Adipocyte (in vitro differentiated cells): Measurements from ENCODE around the gene IP6K2.
A peak's percentile ranks its signal among the peaks of the same experiment; 100 is the strongest.

Experiments
- DNase-seq: peaks from one replicate; pipeline ENCODE4 v3.0.0-alpha.2; 2015; ENCODE audit warnings: low read depth
- H3K27me3 ChIP-seq: replicated peaks from 2 replicates; pipeline ENCODE4 v1.7.0; 2013; ENCODE audit warnings: mild to moderate bottlenecking, low read length, moderate library complexity; ENCODE audit not compliant: control insufficient read depth, insufficient read depth
- H3K36me3 ChIP-seq: 2 replicates; pipeline ENCODE4 v1.7.0; 2013; ENCODE audit warnings: low read length, mild to moderate bottlenecking, moderate library complexity; ENCODE audit not compliant: control insufficient read depth, insufficient read depth, severe bottlenecking
- H3K4me1 ChIP-seq: 2 replicates; pipeline ENCODE4 v1.7.0; 2013; ENCODE audit warnings: mild to moderate bottlenecking, low read length, moderate library complexity; ENCODE audit not compliant: control insufficient read depth, insufficient read depth
- H3K4me3 ChIP-seq: 2 replicates; pipeline ENCODE4 v1.7.0; 2013; ENCODE audit warnings: mild to moderate bottlenecking, low read length, moderate library complexity
- H3K9ac ChIP-seq: 2 replicates; pipeline ENCODE4 v1.7.0; 2013; ENCODE audit warnings: mild to moderate bottlenecking, low read length, moderate library complexity
- H3K9me3 ChIP-seq: 2 replicates; pipeline ENCODE4 v1.7.0; 2013; ENCODE audit warnings: mild to moderate bottlenecking, low read length, moderate library complexity; ENCODE audit not compliant: control insufficient read depth

Gene IP6K2

DNA sequence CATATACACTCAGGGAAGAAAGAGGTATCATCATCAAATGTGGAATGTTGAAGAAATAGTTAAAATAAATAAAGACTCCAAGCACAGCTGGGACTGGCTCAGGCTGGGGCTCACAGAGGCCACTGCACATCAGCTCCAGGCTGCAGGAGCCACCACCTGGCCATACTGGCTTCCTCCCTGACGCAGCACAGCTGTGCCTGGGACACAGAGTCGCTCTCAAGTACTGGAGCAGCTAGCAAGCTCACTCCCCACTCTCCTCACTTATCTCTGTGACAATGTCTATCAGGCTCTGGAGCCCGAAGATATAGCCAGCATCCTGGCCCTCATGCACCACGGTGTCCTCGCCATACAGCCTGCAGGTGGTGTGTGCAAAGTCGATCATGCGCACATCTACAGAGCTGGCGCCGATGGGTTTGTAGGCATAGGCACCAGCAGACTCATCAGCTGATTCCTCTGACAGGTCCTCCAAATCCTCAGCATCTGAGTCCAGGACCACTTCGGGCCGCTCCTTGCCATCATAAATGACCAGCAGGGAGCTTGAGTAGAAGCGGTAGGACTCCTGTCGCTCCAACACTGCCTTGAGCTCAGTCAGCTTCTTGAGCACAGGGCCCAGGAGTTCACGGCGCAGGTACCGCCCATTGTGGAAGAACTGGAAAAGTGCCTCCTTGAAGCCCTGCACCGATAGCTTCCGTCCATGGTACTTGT, 28.8 kb downstream of the IP6K2 start:
- Histone ChIP-seq H3K9ac (no peak overlapping the region), H3K9me3 (no peaks in the 10 kb centered on the region), H3K36me3 (peaks cover 59% of the 10 kb centered on the region), H3K4me1 (peaks cover 28% of the 10 kb centered on the region), H3K27me3 (no peaks in the 10 kb centered on the region), H3K4me3 (no peak overlapping the region)
- no peak for DNase-seq

DNA sequence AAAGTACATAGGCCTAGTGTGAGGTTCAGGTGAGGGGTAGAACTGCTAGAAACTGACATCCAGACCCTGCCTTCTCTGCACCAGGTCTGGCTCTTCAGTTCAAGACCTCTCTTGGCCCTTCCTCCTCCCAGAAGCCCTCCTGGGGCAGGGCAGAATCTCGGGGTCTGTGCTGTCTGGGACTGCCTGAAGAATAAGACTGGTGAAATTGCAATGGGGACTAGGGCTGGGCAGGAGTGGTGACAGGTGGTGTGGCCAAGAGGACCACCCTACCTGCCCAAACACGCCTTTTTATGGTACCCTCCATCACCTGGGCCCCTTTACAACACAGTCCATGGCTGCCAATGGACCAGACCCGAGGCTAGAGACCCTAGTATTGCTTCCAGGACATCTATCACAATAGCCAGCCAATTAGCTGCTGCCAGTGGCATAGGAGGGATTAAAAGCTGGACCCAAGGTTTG, 29.8 kb downstream of the IP6K2 start:
- peaks cover 51% of the 10 kb centered on the region for H3K36me3 ChIP-seq
- no peaks in the 10 kb centered on the region for H3K9me3 ChIP-seq
- H3K4me1 ChIP-seq, result peaks cover 20% of the 10 kb centered on the region
- DNase-seq, result no peak
- no peak overlapping the region for H3K4me3 ChIP-seq
- no peaks in the 10 kb centered on the region for H3K27me3 ChIP-seq
- no peak overlapping the region for H3K9ac ChIP-seq

DNA sequence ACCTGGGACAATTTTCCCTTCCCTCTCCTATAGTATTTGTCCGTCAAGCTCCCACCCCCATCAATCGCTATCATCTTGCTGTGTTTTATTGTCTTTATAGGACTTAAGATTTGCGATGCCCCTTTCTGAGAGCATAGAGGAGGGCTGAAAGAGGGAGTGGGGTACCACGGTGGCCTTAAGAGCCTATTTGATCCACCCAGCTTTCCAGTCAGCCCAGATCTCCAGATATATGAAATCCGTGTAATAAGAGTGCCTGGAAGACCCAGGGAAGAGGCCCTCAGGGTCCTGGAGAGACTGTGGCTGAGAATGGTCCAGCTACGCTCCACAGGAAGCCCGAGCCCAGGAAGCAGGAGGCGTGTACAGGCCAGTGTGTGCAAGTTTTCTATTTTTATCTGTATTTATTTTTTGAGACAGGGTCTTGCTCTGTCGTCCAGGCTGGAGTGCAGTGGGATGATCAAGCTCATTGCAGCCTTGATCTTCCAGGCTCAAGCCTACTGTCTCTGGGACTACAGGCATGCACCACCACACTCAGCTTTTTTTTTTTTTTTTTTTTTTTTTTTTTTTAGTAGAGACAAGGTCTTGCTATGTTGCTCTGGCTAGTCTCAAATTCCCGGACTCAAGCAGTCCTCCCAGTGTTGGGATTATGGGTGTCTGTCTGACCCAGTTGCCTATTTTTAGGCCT, 30.3 kb downstream of the IP6K2 start:
- Histone ChIP-seq H3K4me1 (peaks cover 19% of the 10 kb centered on the region), H3K9me3 (no peaks in the 10 kb centered on the region), H3K4me3 (peak overlapping the region; percentile 93), H3K9ac (no peak overlapping the region), H3K36me3 (peaks cover 52% of the 10 kb centered on the region), H3K27me3 (no peaks in the 10 kb centered on the region)
- no peak for DNase-seq

GRCh38 chr3:48685603-48686511, 31.2 kb downstream of the IP6K2 start, which contains the start of gene NCKIPSD:
TSS of gene NCKIPSD (minus strand) at chr3:48685915. CDS start at chr3:48685807, 108 bp downstream.
- Histone ChIP-seq H3K9me3 (no peaks in the 10 kb centered on the region), H3K36me3 (peaks cover 54% of the 10 kb centered on the region), H3K27me3 (no peaks in the 10 kb centered on the region), H3K4me3 (peak within 1 kb of the TSS; percentile 93), H3K4me1 (peaks cover 19% of the 10 kb centered on the region), H3K9ac (peak within 1 kb of the TSS; percentile 93)
- peak; percentile 97 for DNase-seq

- H3K9ac ChIP-seq, result peak overlapping the region; percentile 93
- peak overlapping the region; percentile 93 for H3K4me3 ChIP-seq
- DNase-seq, result no peak
- no peaks in the 10 kb centered on the region for H3K9me3 ChIP-seq
- no peaks in the 10 kb centered on the region for H3K27me3 ChIP-seq
- H3K36me3 ChIP-seq, result peaks cover 53% of the 10 kb centered on the region
- H3K4me1 ChIP-seq, result peaks cover 19% of the 10 kb centered on the region
These were observed 31.8 kb downstream of the IP6K2 start for GRCh38 chr3:48685293-48685602.

DNA sequence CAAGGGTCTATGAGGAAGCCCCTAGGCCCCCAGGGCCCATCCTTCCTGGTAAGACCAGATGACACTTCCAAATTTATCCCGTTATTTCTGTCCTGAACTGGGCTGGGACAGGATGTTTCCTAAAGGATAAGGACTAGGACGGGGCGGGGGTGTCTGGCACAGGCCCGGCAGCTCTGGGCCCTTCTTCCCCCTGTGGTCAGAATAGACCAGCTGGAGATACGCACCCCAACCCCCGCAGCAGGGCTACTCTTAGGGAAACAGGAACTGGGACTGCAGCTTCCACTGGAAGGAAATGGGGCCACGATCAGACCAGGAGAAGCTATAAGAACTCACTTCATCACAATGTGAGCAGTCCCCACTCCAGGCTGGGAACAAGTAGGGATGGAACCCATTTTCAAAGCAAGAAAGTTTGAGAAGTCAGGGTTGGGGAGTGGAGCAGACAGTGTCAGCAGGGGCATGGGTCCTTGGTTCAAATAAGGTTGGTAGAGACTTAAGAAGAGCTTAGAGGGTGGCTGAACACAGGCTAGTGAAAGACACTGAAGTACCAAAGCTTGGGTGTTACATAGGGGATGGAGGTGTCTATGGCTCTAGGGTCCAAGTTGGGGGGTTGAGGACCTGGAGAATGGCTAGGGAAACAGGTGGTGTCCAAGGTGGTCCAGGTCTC, 32.4 kb downstream of the IP6K2 start:
- DNase-seq, result peak; percentile 25
- Histone ChIP-seq H3K27me3 (no peaks in the 10 kb centered on the region), H3K4me1 (peaks cover 19% of the 10 kb centered on the region), H3K36me3 (peaks cover 51% of the 10 kb centered on the region), H3K9ac (peak overlapping the region; percentile 66), H3K4me3 (peak overlapping the region; percentile 93), H3K9me3 (no peaks in the 10 kb centered on the region)

DNA sequence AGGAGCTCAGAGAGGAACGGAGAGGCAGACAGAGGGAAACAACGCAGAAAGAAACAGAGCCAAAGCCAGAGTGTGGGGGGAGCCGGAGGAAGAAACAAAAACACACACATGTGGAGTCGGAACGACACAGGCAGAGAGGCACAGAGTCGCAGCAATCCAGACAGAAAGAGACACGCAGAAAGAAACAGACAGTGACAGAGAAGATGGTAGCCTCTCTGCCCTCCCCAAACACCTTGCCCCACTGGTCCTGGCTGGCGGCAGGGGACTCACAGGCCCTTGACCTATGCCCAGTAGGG, 33.0 kb downstream of the IP6K2 start:
- H3K4me3 ChIP-seq, result peak overlapping the region; percentile 93
- peaks cover 51% of the 10 kb centered on the region for H3K36me3 ChIP-seq
- H3K27me3 ChIP-seq, result no peaks in the 10 kb centered on the region
- no peaks in the 10 kb centered on the region for H3K9me3 ChIP-seq
- peaks cover 19% of the 10 kb centered on the region for H3K4me1 ChIP-seq
- peak overlapping the region; percentile 66 for H3K9ac ChIP-seq
- no peak for DNase-seq

- H3K4me1 ChIP-seq, result peaks cover 19% of the 10 kb centered on the region
- H3K4me3 ChIP-seq, result no peak overlapping the region
- no peak overlapping the region for H3K9ac ChIP-seq
- no peak for DNase-seq
- peaks cover 50% of the 10 kb centered on the region for H3K36me3 ChIP-seq
- H3K27me3 ChIP-seq, result no peaks in the 10 kb centered on the region
- no peaks in the 10 kb centered on the region for H3K9me3 ChIP-seq
These were observed 34.2 kb downstream of the IP6K2 start for GRCh38 chr3:48682786-48683185.

GRCh38 chr3:48681974-48682610, 34.9 kb downstream of the IP6K2 start:
- H3K4me3 ChIP-seq, result no peak overlapping the region
- no peaks in the 10 kb centered on the region for H3K9me3 ChIP-seq
- peaks cover 48% of the 10 kb centered on the region for H3K36me3 ChIP-seq
- H3K4me1 ChIP-seq, result peaks cover 19% of the 10 kb centered on the region
- DNase-seq, result no peak
- H3K27me3 ChIP-seq, result no peaks in the 10 kb centered on the region
- H3K9ac ChIP-seq, result no peak overlapping the region

- Histone ChIP-seq H3K9me3 (no peaks in the 10 kb centered on the region), H3K27me3 (no peaks in the 10 kb centered on the region), H3K4me1 (peaks cover 19% of the 10 kb centered on the region), H3K9ac (no peak overlapping the region), H3K36me3 (peaks cover 47% of the 10 kb centered on the region), H3K4me3 (no peak overlapping the region)
- DNase-seq, result no peak
These were observed 35.5 kb downstream of the IP6K2 start for GRCh38 chr3:48681541-48681880.
